Stimulated activated CD8-positive, alpha-beta memory T cell treated with anti-CD3 and anti-CD28 coated beads, Interleukin-4, amount 100 ng/mL, for 4 hours (primary cell): ENCODE measurements around the gene SLC25A1.

Experiments
- DNase-seq, 2 donors: peaks; one replicate each; pipeline ENCODE4 v3.0.0-alpha.2; 2020; ENCODE audit warnings: low read depth in 2 of 2, low spot score in 1 of 2

SLC25A1 gene

DNA sequence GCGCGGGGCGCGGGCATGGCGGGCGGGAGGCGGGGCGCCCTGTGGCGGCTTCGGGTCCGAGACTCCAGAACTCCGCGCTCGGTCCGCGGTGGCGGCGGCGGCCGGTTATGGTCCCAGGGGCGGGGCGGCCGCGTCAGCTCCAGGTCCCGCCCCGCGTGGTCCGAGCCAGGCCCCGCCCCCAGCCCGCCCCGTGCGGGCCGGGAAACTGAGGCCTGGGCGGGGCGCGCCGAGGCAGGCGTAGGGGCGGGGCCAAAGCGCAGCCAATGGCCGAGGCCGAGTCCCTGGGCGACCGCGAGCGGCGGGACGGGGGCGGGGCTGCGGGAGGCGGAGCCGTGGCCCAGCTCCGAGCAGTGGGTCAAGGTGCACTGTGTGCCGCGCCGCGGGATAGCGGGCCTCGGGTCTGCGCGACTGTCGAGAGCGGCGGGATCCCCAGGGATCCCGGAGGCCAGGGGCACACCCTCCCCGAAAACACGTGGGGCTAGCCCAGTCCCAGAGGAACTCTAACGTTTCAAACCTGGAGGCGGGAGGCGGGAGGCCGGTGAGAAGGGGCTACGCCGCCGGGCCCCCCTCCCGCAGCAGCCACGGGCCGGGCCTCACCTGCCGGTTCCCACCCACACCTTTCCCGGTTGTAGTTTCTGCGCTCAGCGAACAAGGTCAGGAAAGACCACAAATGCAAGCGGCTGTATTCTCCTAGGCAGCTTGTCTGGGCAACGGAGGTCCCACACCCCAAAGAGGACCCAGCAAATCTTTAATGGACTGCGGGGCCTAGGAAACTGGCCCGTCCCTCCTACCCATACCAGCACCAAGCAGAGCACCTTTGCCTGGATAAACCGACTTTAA, at the start of gene SLC25A1:
TSS of gene SLC25A1 (minus strand) at position 80 of the 840 bp plus-strand sequence. CDS start at position 17, 63 bp downstream.
- DNase-seq: peak; percentile 49 to 71

DNA sequence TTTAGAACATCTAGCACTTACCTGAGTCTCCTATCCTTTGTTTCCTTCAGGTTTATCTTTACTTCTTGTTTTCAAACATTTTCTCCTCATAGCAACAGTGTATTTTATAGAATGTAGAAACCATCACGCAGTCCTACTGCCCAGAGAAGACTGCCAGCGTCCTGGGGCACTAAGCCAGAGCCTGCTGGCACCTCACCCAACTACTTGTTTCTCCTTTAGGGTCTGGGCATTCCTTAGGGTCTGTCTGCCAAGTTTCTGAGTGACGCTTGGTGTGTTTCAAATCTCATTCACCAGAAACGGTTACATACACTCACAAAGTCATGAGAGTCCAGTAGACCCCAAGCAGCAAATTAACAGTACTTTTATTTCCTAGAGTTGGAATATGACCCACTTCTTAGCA, 49.6 kb upstream of the SLC25A1 start:
- DNase-seq: no peak

DNA sequence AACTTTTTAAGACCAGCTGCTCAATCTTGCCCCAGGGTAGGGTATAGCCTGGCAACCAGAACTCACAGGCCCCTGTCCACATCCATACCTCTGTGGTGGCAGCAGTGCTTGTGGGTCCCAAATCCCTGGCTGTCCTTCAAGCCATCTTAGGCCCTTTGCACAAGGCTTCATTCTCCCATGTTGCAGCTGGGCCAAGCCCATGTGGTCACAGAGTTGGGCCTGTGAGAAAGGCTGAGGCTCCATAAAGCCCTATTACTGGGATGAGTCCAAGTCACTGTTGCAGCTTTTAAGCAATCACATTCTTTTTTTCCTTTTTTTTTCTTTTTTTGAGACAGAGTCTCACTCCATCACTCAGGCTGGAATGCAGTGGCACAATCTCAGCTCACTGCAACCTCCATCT, 47.9 kb upstream of the SLC25A1 start:
- DNase-seq: no peak

DNA sequence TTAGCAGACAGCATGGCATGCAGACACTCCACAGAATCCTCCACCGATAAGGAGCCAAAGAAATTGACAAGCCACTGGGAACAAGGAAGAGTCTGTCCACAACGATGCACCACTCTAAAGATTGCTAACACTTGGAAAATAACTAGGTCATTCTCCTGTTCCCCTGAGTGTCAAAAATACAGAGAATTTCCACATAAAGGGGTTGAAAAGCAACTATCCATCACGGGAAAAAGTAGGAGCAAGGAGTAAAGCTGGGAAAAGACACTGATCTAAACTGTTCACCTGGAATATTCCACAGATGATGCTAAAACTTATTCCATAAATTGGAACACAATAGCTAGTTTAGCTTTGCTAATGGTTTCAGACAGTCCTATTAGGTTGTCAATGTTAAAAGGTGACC, 47.0 kb upstream of the SLC25A1 start:
- no peak for DNase-seq

DNA sequence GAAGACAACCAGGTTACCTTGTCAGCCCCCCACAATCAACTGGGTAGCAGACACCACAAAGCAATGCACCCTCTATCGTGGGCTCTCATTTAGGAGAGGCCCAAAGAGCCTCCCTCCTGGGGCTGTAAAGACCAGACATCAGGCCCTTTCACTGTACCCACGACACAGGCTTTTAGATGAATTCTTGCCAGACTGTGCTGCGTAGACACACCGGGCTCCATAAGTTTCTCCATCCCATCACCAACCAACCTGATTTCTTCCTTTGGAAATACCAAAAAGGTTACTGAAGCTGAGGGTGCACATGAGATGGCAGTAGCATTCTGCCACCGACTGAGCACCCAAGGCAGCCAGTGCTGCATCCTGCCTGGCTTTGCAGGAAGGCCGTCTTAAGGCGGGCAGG, 46.4 kb upstream of the SLC25A1 start:
- DNase-seq: no peak

DNA sequence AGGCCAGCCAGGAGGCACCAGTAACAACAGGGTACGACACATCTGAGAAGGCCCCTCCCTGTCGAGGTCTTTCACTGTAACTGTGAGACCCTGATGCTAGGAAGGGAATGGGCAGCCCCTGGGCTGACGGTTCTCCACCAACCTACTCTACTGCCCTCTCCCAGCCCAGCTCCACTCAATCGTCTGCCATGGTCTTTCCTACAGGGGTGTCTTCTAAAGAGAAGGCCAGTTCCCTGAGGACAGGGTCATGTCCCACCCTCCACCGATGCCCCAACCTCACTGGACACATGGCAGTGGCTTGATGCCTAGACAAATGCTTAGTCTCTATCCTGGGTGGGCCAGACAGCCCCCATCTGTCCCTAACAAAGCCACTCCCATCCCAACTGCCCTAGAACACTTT, 46.0 kb upstream of the SLC25A1 start:
- no peak for DNase-seq

DNA sequence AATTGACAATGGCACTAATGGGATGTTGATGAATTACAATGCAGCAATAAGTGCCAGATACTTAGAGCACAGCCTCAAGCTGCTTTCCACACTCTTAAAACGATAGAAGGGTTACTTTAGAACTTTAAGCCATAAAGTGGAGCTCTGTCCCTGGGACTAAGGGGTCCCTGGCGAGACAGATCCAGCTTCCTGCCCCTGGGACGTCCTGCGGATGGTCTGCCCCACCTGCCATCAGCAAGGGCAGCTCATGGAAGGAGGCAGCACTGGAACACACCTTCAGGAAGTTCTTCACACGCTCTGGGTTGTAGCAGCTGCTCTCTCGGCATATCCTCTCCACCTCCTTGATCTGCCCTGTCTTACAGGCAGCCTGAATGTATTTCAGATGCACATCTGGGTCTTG, 45.1 kb upstream of the SLC25A1 start:
- no peak for DNase-seq

DNA sequence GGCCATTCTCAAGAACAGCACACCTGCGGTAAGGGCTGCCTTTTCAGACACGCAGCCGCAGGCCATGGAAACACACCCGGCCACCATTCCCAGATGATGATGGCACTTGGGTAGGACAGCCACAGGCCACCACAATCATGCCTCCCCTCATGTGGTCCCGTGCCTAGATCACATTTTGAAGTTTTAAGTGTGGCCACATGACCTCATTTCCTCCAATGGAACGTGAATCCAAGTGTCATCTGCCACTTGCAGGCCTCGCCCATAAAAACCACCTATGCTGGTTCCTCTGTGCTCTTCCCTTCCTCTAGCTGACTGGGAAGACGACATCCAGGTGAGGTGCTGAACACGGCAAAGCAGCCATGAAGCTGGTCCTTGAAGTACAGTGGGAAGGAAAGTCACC, 44.6 kb upstream of the SLC25A1 start:
- no peak for DNase-seq

DNA sequence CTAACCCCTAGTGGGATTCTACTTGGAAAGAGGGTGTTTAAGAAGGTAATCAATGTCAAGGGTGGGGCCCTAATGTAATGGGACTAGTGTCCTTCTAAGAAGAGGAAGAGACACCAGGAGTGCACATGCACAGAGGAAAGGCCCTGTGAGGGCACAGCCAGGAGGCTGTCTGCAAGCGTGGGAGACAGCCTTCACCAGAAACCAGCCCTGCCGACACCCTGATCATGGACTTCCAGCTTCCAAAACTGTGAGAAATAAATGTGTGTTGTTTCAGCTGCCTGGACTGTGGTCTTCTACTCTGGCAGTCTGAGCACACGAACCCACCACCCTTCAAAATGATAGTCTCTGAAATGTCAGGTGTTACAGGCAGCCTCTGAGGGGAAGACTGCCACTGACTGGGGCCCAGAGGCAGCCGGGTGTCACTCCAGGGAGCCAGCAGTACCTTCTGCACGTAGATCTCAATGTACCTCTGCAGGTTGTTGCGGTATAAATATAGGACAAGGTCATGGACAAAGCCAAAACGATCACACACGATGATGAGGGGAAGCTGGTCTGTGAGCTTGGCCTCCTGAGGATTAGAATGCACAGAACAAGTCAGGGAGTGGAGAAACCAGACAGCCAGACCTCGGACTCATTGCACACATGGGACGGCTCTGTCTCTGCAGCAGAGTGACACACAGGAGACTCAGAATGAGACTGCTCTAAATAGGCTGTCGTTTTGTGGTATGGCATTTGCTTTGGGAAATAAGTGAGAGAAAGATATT, 43.9 kb upstream of the SLC25A1 start:
- no peak for DNase-seq

DNA sequence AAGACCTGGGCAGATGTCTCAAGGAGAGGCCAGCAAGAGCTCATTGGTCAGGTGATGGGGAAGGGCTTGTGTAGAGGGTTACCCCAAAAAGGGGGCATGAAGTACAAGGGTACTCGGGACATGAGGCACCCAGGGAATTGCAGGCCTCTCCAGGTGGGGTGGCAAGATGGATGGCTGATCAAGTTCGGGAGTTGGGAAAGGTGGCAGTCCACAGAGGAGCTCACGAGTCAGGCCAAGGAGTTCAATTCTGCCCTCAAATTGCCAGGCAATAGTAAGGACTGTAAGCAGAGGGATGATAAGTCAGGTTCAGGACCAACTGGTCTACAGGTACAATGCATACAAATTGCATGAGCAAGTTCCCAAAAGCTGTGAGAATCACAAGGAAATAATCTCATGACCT, 42.3 kb upstream of the SLC25A1 start:
- DNase-seq: no peak

DNA sequence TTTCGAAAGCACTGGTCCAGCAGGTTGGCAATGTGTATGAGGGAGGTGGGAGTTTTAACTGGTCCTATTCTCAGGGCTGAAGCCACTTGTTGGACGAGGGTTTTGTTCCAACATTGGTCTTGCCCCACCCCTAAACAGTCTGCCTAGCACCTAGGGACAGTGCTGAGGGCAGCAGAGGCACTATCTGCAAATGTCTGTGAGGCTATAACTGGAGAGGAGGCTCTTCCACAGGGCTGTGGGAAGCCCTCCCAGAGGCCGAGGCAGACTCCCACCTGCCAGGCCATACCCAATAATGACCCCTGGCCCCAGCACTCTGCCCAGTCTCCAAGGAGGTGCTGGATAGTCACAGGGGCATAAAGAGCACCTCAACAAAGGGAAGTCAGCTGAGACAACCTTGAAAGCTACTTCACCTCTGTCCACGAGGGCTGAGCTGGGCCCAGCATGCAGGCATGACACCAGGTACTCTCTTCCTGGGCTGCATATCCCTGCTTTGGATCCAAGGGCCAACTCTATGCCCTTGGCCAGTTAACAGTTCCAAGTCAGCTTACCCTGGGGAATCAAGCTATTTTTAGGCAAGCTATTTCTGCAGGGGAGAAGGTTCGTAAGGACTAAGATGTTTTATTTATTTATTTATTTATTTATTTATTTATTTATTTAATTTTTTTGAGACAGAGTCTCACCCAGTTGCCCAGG, 40.2 kb upstream of the SLC25A1 start:
- no peak for DNase-seq

DNA sequence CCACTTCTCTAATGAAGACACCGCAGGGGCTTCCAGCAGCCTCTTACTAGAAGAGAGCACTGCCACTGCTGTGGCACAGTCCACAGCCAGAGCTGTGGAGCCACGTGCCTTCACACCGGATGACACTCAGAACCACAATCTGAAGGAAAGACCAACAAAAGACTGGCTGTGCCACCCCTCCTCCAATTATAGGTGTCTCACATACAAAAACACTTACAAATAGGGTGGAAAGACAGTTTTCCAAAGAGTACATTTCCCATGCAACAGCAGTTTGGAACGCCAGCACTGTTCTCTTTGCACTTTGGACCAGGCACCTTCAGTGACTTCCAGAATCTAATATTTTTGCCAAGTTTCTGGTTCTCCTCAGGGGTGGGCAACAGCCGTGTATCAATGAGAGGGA, 38.0 kb upstream of the SLC25A1 start:
- no peak for DNase-seq

DNA sequence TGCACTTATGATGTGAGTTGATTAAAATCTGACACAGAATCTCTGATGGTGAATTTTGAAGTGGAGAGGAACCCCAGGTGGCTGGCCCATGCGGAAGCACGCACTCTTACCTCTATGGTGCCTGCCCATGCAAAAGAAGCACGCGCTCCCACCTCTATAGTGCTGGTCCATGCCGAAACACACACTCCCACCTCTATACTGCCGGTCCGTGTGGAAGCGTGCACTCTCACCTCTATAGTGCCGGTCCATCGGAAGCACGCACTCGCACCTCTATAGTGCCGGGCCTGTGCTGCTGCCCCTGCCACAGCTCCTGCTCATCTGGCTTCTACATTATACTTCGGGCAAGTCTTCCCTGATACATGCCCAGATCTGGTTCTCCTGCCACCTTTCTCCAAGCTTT, 36.8 kb upstream of the SLC25A1 start:
- no peak for DNase-seq

DNA sequence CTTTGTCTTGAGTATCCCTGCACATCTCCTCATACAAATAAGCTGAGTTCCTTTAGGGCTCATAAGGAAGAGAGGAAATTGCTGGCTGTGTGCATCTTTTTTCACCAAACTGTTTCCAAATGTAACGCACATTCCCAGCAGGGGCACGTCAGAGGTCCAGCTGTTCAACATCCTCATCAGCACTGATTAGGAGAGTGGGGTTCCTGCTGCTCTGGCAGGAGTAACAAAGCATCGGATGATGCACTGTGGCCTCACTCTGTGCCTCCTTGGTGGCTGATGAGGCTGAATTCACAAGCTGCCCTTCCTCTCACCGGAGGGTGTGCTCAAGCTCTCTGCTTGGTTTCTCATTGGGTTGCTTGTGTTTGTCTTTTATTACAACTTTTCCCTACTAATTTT, 35.5 kb upstream of the SLC25A1 start:
- DNase-seq: no peak

DNA sequence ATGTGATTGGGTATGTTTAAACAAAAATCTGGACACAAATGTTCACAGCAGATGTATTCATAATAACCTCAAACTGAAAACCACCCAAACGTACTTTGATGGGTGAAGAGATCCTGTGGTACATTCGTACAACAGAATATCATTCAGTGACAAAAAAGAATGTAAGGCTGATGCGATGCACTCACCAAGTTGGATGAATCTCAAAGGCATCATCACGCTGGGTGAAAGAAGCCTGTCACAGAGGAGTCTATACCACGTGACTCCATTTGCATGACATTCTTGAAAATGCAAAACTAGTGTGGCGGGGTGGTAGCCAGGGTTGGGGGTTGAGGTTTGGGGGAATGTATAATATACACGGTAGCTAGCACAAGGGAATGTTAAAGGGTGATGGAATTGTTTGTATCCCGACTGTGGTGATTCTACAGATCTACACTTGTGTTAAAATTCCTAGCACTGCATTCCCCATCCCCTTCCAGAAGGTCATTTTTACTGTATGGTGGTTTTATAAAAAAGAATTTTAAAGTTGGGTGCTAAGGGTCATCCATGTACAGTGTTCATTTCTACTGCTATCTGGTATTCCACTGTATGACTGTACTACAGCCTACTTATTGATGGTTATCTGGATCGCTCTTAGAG, 35.0 kb upstream of the SLC25A1 start:
- DNase-seq: no peak

DNA sequence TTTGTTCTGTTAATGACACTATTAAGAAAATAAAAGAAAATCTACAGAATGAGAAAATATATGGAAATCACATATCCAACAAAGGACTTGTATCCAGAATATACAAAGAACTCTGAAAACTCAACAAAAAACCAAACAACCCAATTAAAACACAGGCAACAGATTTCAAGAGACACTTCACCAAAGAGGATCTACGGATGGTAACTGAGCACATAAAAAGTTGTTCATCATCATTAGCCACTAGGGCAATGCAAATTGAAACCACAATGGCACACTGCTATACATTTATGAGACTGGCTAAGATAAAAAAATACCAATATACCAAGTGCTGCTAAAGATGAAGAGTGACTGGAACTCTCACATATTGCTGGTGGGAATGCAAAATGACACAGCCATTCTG, 34.5 kb upstream of the SLC25A1 start:
- no peak for DNase-seq

DNA sequence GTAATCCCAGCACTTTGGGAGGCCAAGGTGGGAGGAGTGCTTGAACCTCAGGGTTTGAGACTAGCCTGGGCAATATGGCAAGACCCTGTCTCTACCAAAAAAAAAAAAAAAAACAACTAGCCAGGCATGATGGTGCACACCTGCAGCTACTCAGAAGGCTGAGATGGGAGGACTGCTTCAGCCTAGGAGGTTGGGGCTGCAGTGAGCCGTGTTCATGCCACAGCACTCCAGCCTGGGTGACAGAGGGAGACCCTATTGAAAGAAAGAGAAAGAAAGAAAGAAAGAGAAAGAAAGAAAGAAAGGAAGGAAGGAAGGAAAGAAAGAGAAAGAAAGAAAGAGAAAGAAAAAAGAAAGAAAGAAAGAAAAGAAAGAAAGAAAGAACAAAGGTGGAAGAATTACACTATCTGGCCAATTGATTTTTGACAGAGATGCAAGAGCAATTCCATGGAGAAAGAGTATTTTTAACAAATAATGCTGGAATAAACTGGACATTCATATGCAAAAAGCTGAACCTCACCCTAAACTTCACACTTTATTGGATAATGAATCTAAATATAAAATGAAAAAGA, 33.9 kb upstream of the SLC25A1 start:
- no peak for DNase-seq

DNA sequence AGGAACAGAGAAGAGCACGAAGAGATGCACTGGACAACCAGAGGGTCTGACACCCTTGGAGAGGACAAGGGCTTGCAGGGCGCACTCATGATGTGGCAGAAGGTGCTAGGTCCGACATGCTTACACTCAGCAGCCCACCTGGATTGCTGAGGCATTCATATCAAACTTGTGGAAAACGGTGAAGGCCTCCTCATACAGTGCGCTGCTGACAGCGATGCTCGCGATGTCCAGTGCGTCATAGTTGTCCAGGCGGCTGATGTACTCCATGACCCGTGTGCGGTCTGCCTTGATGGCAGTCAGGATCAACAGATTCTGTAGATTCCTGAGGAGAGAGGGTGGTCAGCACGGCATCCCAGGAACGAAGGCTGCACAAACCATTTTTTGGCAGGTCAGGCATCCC, 31.7 kb upstream of the SLC25A1 start:
- DNase-seq: no peak

DNA sequence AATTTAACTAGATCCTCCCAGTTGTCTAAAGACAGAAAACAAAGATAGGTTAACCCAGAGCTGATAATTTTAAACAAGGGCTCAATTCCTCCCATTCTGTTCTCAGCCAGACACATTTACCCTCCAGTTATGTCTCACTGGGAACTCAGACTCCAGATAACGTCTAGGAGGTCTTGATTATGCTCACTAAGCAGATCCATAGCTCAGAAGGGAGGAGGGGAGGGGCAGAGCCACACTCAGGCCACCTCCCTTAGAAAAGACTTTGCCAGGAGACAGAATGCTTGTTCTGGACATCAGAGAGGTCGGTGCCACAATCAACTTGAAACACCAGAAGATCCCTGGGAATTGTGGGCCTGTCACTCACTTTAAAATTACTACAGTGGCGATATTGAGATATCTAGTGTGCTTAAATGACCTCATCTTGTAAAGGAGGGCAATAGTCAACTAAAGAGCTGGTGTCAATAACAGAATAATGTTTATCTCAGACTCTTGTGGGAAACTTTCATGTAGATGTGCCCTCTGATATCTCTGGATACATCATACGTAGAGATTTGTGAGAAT, 29.8 kb upstream of the SLC25A1 start:
- no peak for DNase-seq

DNA sequence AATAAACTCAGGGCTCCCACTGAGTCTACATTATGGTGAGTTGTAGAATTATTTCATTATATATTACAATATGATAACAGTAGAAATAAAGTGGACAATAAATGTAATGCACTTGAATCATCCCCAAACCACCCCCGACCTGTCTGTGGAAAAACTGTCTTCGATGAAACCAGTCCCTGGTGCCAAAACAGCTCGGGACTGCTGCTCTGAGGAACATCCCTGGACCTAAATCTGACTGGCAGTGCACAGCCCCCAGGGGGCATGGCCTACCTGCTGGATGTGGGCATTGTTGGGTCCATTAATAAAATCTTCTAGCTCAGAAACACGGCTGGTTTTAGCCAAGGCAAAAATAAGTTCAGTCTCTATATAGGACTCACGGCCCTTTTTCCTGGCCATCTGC, 29.3 kb upstream of the SLC25A1 start:
- no peak for DNase-seq

DNA sequence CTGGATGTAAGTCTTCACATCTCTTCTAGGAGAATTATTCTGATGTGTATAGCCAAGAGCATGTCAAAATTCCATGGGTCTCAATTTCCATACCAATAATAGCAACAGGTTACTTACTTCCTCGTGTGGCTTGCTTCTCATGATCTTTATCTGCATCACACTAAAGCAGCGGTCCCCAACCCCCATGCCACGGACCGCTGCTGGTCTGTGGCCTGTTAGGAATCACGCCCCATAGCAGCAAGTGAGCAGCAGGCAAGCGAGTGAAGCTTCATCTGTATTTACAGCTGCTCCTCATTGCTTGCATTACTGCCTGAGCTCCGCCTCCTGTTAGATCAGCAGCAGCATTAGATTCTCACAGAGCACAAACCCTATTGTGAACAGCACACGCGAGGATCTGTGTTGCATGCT, 28.9 kb upstream of the SLC25A1 start:
- no peak for DNase-seq
